Panc1 (cell line): ENCODE data around the gene MAD1L1. TPM values are rescaled to one million over a fixed set of nuclear protein-coding genes. Genes with fewer than 3 reads are reported as not detected.

Experiments
- ATAC-seq: fragments of 200-7000 bp; cut with Tn5 transposase; 2 replicates; pipeline ENCODE4 v1.9.1; 2020; ENCODE audit warnings: mild to moderate bottlenecking, moderate library complexity
- BruUV-seq: library from RNA; stranded (reverse); fragments of 400-500 nt; replicated peaks from 2 replicates; lab custom pipeline; 2021; lab: Mats Ljungman, UMichigan
- CTCF ChIA-PET: fragments of 300-600 bp; sonication (Branson Sonifier 250); formaldehyde crosslinking; loops from one replicate; lab custom pipeline; 2022; ENCODE audit warnings: antibody characterized with exemption; lab: Charles Lee
- POLR2A ChIA-PET: fragments of 300-600 bp; sonication (Branson Sonifier 250); formaldehyde crosslinking; loops from one replicate; lab custom pipeline; 2022; ENCODE audit warnings: antibody characterized with exemption; lab: Charles Lee
- DNase-seq: peaks from one replicate; pipeline ENCODE4 v3.0.0-alpha.2; 2010; ENCODE audit warnings: low read depth, low spot score
- H3K27ac ChIP-seq: 2 replicates; pipeline ENCODE4 v1.5.1; 2011; ENCODE audit warnings: mild to moderate bottlenecking, low read length, inconsistent platforms
- H3K27me3 ChIP-seq: fragments of 200-500 bp; sonication (Bioruptor generic); 2 replicates; pipeline ENCODE4 v1.6.0; 2014; ENCODE audit warnings: low read length, inconsistent platforms; ENCODE audit not compliant: control insufficient read depth, insufficient read depth
- H3K36me3 ChIP-seq: fragments of 200-500 bp; sonication (Bioruptor generic); 2 replicates; pipeline ENCODE4 v1.5.1; 2014; ENCODE audit warnings: inconsistent platforms, mild to moderate bottlenecking, low read length, moderate library complexity; ENCODE audit not compliant: control insufficient read depth, insufficient read depth
- H3K4me1 ChIP-seq: 2 replicates; pipeline ENCODE4 v1.5.1; 2011; ENCODE audit warnings: inconsistent platforms, mild to moderate bottlenecking, low read length, moderate library complexity; ENCODE audit not compliant: control insufficient read depth, insufficient read depth
- H3K4me3 ChIP-seq, 2 experiments: 2 replicates each; pipeline ENCODE4 v1.5.1; 2011 to 2012; ENCODE audit warnings: low read depth in 2 of 2, low read length in 2 of 2, mild to moderate bottlenecking in 2 of 2, inconsistent platforms in 1 of 2, moderate library complexity in 1 of 2
- H3K9me3 ChIP-seq: fragments of 200-500 bp; sonication (Bioruptor generic); 2 replicates; pipeline ENCODE4 v1.5.1; 2014; ENCODE audit warnings: low read depth, mild to moderate bottlenecking, inconsistent platforms, low read length, moderate library complexity; ENCODE audit not compliant: control insufficient read depth, insufficient read depth
- POLR2AphosphoS5 ChIP-seq: IDR thresholded peaks from 2 replicates; pipeline ENCODE4 v1.6.1; 2012; ENCODE audit warnings: mild to moderate bottlenecking, low read depth, low read length, moderate library complexity
- REST ChIP-seq, 2 experiments: IDR thresholded peaks; 2 replicates each; pipeline ENCODE4 v1.6.1; 2011 to 2012; ENCODE audit warnings: low read depth in 2 of 2, control low read depth in 1 of 2, low read length in 1 of 2, mild to moderate bottlenecking in 1 of 2, moderate library complexity in 1 of 2; ENCODE audit not compliant: insufficient read depth in 1 of 2
- SIN3A ChIP-seq: IDR thresholded peaks from 2 replicates; pipeline ENCODE4 v1.6.1; 2012; ENCODE audit warnings: low read depth, mild to moderate bottlenecking, low read length, moderate library complexity, borderline replicate concordance; ENCODE audit not compliant: insufficient read depth
- TCF7L2 ChIP-seq: IDR thresholded peaks from 2 replicates; pipeline ENCODE4 v1.6.1; 2011; ENCODE audit warnings: mild to moderate bottlenecking, low read depth, low read length, inconsistent platforms
- in situ Hi-C: cut with HindIII; loops from 2 replicates; pipeline ENCODE4 v1.10.0; 2016; ENCODE audit warnings: low sequenced_read_pairs, low pct_unique_long_range_greater_than_20kb
- intact Hi-C: fragments of 100-400 bp; cut with micrococcal nuclease; formaldehyde crosslinking; loops from one replicate; pipeline ENCODE4 v1.10.0; 2022; ENCODE audit not compliant: unreplicated experiment
- total RNA-seq: library from RNA; stranded (reverse); gene quantifications from one replicate; pipeline ENCODE4 v1.2.1, GENCODE V29; 2021; ENCODE audit not compliant: unreplicated experiment
- TF ChIP-seq, protein P1 (sequence below): fragments of 450-650 bp; IDR thresholded peaks from 2 replicates; pipeline ENCODE4 v1.5.1; 2017; ENCODE audit warnings: mild to moderate bottlenecking

MAD1L1 gene
- total RNA-seq, 1 experiment from 2014 or later = 70.8 TPM

- in situ Hi-C loops (no loop called here), intact Hi-C loops (no loop called here)
- Histone ChIP-seq H3K4me3 (no peak overlapping the region), H3K4me1 (no peaks in the 10 kb centered on the region), H3K27ac (no peak overlapping the region), H3K9me3 (no peaks in the 10 kb centered on the region), H3K36me3 (no peaks in the 10 kb centered on the region), H3K27me3 (no peaks in the 10 kb centered on the region)
- CTCF ChIA-PET = no interaction called here
- no peak for ATAC-seq
- no peak for DNase-seq
- TF ChIP-seq TCF7L2 = no peak
- BruUV-seq = no TSS peak
- POLR2A ChIA-PET = no interaction called here
Observed at GRCh38 chr7:1946773-1947450, 285.8 kb downstream of the MAD1L1 start.

- H3K36me3 ChIP-seq = no peaks in the 10 kb centered on the region
- no peak for ATAC-seq
- no TSS peak for BruUV-seq
- POLR2A ChIA-PET = no interaction called here
- TF ChIP-seq POLR2AphosphoS5 = no peak
- no peak for TF ChIP-seq REST (IDR thresholded peaks at IDR 0.05; ENCODE audit: insufficient read depth in 1 of 2, low read depth in 2 of 2, low read length in 1 of 2)
- no peak for TF ChIP-seq TCF7L2
- no peak overlapping the region for H3K4me3 ChIP-seq
- H3K27ac ChIP-seq = no peak overlapping the region
- in situ Hi-C loops = no loop called here
- H3K9me3 ChIP-seq = no peaks in the 10 kb centered on the region
- H3K27me3 ChIP-seq = no peaks in the 10 kb centered on the region
- CTCF ChIA-PET = no interaction called here
- DNase-seq = no peak
- no peaks in the 10 kb centered on the region for H3K4me1 ChIP-seq
- intact Hi-C loops = no loop called here
Observed at GRCh38 chr7:1946025-1946772, 286.5 kb downstream of the MAD1L1 start.

- intact Hi-C loops (no loop called here), in situ Hi-C loops (no loop called here)
- Histone ChIP-seq H3K4me1 (no peaks in the 10 kb centered on the region), H3K27ac (no peak overlapping the region), H3K36me3 (no peaks in the 10 kb centered on the region), H3K4me3 (no peak overlapping the region), H3K9me3 (no peaks in the 10 kb centered on the region), H3K27me3 (no peaks in the 10 kb centered on the region)
- ATAC-seq = no peak
- TF ChIP-seq REST (IDR thresholded peaks at IDR 0.05; ENCODE audit: insufficient read depth in 1 of 2, low read depth in 2 of 2, low read length in 1 of 2) (no peak), POLR2AphosphoS5 (no peak), TCF7L2 (no peak), SIN3A (no peak)
- TF ChIP-seq, protein P1, sequence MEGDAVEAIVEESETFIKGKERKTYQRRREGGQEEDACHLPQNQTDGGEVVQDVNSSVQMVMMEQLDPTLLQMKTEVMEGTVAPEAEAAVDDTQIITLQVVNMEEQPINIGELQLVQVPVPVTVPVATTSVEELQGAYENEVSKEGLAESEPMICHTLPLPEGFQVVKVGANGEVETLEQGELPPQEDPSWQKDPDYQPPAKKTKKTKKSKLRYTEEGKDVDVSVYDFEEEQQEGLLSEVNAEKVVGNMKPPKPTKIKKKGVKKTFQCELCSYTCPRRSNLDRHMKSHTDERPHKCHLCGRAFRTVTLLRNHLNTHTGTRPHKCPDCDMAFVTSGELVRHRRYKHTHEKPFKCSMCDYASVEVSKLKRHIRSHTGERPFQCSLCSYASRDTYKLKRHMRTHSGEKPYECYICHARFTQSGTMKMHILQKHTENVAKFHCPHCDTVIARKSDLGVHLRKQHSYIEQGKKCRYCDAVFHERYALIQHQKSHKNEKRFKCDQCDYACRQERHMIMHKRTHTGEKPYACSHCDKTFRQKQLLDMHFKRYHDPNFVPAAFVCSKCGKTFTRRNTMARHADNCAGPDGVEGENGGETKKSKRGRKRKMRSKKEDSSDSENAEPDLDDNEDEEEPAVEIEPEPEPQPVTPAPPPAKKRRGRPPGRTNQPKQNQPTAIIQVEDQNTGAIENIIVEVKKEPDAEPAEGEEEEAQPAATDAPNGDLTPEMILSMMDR = no peak
- CTCF ChIA-PET = no interaction called here
- POLR2A ChIA-PET = no interaction called here
- no peak for DNase-seq
- no TSS peak for BruUV-seq
Observed at GRCh38 chr7:1945558-1945957, 287.2 kb downstream of the MAD1L1 start.
